Trophoblast cell (in vitro differentiated cells and primary cell): ENCODE data around the gene SOS2.

Experiments
- DNase-seq, 2 donors: peaks; one replicate each; pipeline ENCODE4 v3.0.0-alpha.2; 2016
- H2AFZ ChIP-seq: 2 replicates; pipeline ENCODE4 v1.6.1; 2013; ENCODE audit warnings: low read length, moderate library complexity, mild to moderate bottlenecking; ENCODE audit not compliant: insufficient read depth, poor library complexity
- H2AK5ac ChIP-seq: 2 replicates; pipeline ENCODE4 v1.6.1; 2013; ENCODE audit warnings: mild to moderate bottlenecking, low read length
- H2BK120ac ChIP-seq: 2 replicates; pipeline ENCODE4 v1.6.1; 2013; ENCODE audit warnings: low read length, mild to moderate bottlenecking, moderate library complexity; ENCODE audit not compliant: insufficient read depth, poor library complexity
- H2BK12ac ChIP-seq: 2 replicates; pipeline ENCODE4 v1.6.1; 2013; ENCODE audit warnings: mild to moderate bottlenecking, low read length, moderate library complexity
- H2BK5ac ChIP-seq: 2 replicates; pipeline ENCODE4 v1.6.1; 2013; ENCODE audit warnings: low read length, low read depth, moderate library complexity, mild to moderate bottlenecking; ENCODE audit not compliant: poor library complexity
- H3K14ac ChIP-seq: 2 replicates; pipeline ENCODE4 v1.6.1; 2013; ENCODE audit warnings: mild to moderate bottlenecking, low read length
- H3K18ac ChIP-seq: 2 replicates; pipeline ENCODE4 v1.6.1; 2013; ENCODE audit warnings: mild to moderate bottlenecking, low read length
- H3K23ac ChIP-seq: 2 replicates; pipeline ENCODE4 v1.6.1; 2013; ENCODE audit warnings: low read length
- H3K27ac ChIP-seq: 2 replicates; pipeline ENCODE4 v1.5.1; 2013; ENCODE audit warnings: low read depth, mild to moderate bottlenecking, inconsistent platforms, low read length, moderate library complexity
- H3K27me3 ChIP-seq: 2 replicates; pipeline ENCODE4 v1.6.1; 2013; ENCODE audit warnings: inconsistent platforms, mild to moderate bottlenecking, low read length, moderate library complexity; ENCODE audit not compliant: insufficient read depth
- H3K36me3 ChIP-seq, 2 experiments: 1 replicate in 1 of 2; 2 replicates in 1 of 2; pipeline ENCODE4 v1.6.1; 2013; ENCODE audit warnings: low read length in 2 of 2, mild to moderate bottlenecking in 2 of 2, moderate library complexity in 1 of 2; ENCODE audit not compliant: insufficient read depth in 2 of 2, control insufficient read depth in 1 of 2
- H3K4ac ChIP-seq: 2 replicates; pipeline ENCODE4 v1.6.1; 2013; ENCODE audit warnings: low read depth, mild to moderate bottlenecking, low read length, moderate library complexity
- H3K4me1 ChIP-seq, 2 experiments: 1 replicate in 1 of 2; 2 replicates in 1 of 2; pipeline ENCODE4 v1.6.1; 2013; ENCODE audit warnings: low read length in 2 of 2, mild to moderate bottlenecking in 2 of 2, moderate library complexity in 1 of 2; ENCODE audit not compliant: insufficient read depth in 2 of 2, control insufficient read depth in 1 of 2
- H3K4me2 ChIP-seq: 2 replicates; pipeline ENCODE4 v1.6.1; 2013; ENCODE audit warnings: inconsistent platforms, mild to moderate bottlenecking, low read length, moderate library complexity
- H3K4me3 ChIP-seq: 2 replicates; pipeline ENCODE4 v1.5.1; 2013; ENCODE audit warnings: mild to moderate bottlenecking, low read depth, low read length, inconsistent platforms
- H3K79me1 ChIP-seq: one replicate; pipeline ENCODE4 v1.6.1; 2013; ENCODE audit warnings: low read length
- H3K79me2 ChIP-seq: 2 replicates; pipeline ENCODE4 v1.6.1; 2013; ENCODE audit warnings: low read length, mild to moderate bottlenecking; ENCODE audit not compliant: control insufficient read depth, insufficient read depth, poor library complexity
- H3K9ac ChIP-seq: 2 replicates; pipeline ENCODE4 v1.6.1; 2013; ENCODE audit warnings: mild to moderate bottlenecking, low read length
- H3K9me3 ChIP-seq: 2 replicates; pipeline ENCODE4 v1.6.1; 2013; ENCODE audit warnings: low read depth, mild to moderate bottlenecking, control low read depth, inconsistent platforms, low read length; ENCODE audit not compliant: insufficient read depth
- H4K12ac ChIP-seq: 2 replicates; pipeline ENCODE4 v1.6.1; 2013; ENCODE audit warnings: low read depth, mild to moderate bottlenecking, low read length, moderate library complexity
- H4K8ac ChIP-seq: 2 replicates; pipeline ENCODE4 v1.6.1; 2013; ENCODE audit warnings: low read depth, mild to moderate bottlenecking, low read length, moderate library complexity
- H4K91ac ChIP-seq: one replicate; pipeline ENCODE4 v1.6.1; 2013; ENCODE audit warnings: low read depth, mild to moderate bottlenecking, low read length, moderate library complexity
- WGBS: extraction: QIAGEN DNeasy Blood & Tissue Kit; methylation state at CpG from one replicate; pipeline ENCODE4 v1.1.7; 2013; ENCODE audit warnings: missing lambda C conversion rate; ENCODE audit not compliant: insufficient read length, insufficient coverage; ENCODE audit errors: extremely low coverage; 5-methylcytosine and 5-hydroxymethylcytosine counted together

Gene SOS2

GRCh38 chr14:50148799-50149198, 82.6 kb downstream of the SOS2 start:
- H2BK12ac ChIP-seq: no peak overlapping the region
- peaks cover 11 to 14% of the 10 kb centered on the region in 2 experiments for H3K36me3 ChIP-seq
- H2BK120ac ChIP-seq: no peak overlapping the region
- peak overlapping the region; percentile 28 for H3K4me3 ChIP-seq
- H3K4me2 ChIP-seq: no peak overlapping the region
- no peaks in the 10 kb centered on the region for H3K9me3 ChIP-seq
- no peak overlapping the region for H3K27ac ChIP-seq
- no peaks in the 10 kb centered on the region for H3K27me3 ChIP-seq
- no peak overlapping the region for H4K8ac ChIP-seq
- H3K14ac ChIP-seq: no peak overlapping the region
- H3K4ac ChIP-seq: no peak overlapping the region
- no peak overlapping the region for H4K12ac ChIP-seq
- no peak overlapping the region for H2AK5ac ChIP-seq
- no peak overlapping the region for H2BK5ac ChIP-seq
- H2AFZ ChIP-seq: no peak overlapping the region
- DNase-seq: no peak
- no peaks in the 10 kb centered on the region for H3K79me2 ChIP-seq
- H3K18ac ChIP-seq: no peak overlapping the region
- H4K91ac ChIP-seq: no peak overlapping the region
- no peaks in the 10 kb centered on the region for H3K4me1 ChIP-seq
- no peak overlapping the region for H3K9ac ChIP-seq
- no peak overlapping the region for H3K23ac ChIP-seq
- no CpG with 5 or more reads among the region's 4 CpGs for WGBS
- H3K79me1 ChIP-seq: no peaks in the 10 kb centered on the region

GRCh38 chr14:50139192-50139591, 92.2 kb downstream of the SOS2 start:
- Histone ChIP-seq H3K9me3 (no peaks in the 10 kb centered on the region), H3K79me1 (no peaks in the 10 kb centered on the region), H4K91ac (no peak overlapping the region), H3K4me2 (no peak overlapping the region), H2AK5ac (no peak overlapping the region), H3K79me2 (no peaks in the 10 kb centered on the region), H3K27me3 (no peaks in the 10 kb centered on the region), H2BK5ac (no peak overlapping the region), H3K4me3 (no peak overlapping the region), H3K4me1 (no peaks in the 10 kb centered on the region), H2BK120ac (no peak overlapping the region), H2AFZ (no peak overlapping the region), H3K23ac (no peak overlapping the region), H4K12ac (no peak overlapping the region), H3K9ac (no peak overlapping the region), H3K36me3 (peaks cover 0 to 6% of the 10 kb centered on the region in 2 experiments), H3K14ac (no peak overlapping the region), H3K18ac (no peak overlapping the region), H2BK12ac (no peak overlapping the region), H3K4ac (no peak overlapping the region), H4K8ac (no peak overlapping the region), H3K27ac (no peak overlapping the region)
- DNase-seq: no peak
- no CpG with 5 or more reads among the region's 3 CpGs for WGBS

GRCh38 chr14:50127802-50128201, 103.6 kb downstream of the SOS2 start:
- Histone ChIP-seq H3K9ac (no peak overlapping the region), H2BK5ac (no peak overlapping the region), H2AFZ (no peak overlapping the region), H3K4me2 (no peak overlapping the region), H3K9me3 (no peaks in the 10 kb centered on the region), H3K23ac (no peak overlapping the region), H3K4me1 (no peaks in the 10 kb centered on the region), H3K18ac (no peak overlapping the region), H4K91ac (no peak overlapping the region), H2AK5ac (no peak overlapping the region), H3K14ac (no peak overlapping the region), H3K79me2 (no peaks in the 10 kb centered on the region), H3K4me3 (no peak overlapping the region), H3K27me3 (no peaks in the 10 kb centered on the region), H3K27ac (no peak overlapping the region), H4K8ac (no peak overlapping the region), H4K12ac (no peak overlapping the region), H2BK12ac (no peak overlapping the region), H3K4ac (no peak overlapping the region), H3K36me3 (peaks cover 8 to 10% of the 10 kb centered on the region in 2 experiments), H2BK120ac (no peak overlapping the region), H3K79me1 (no peaks in the 10 kb centered on the region)
- DNase-seq: no peak
- no CpG with 5 or more reads among the region's 2 CpGs for WGBS

- Histone ChIP-seq H3K4me1 (no peaks in the 10 kb centered on the region), H4K12ac (no peak overlapping the region), H3K4ac (no peak overlapping the region), H3K4me3 (no peak overlapping the region), H3K9me3 (no peaks in the 10 kb centered on the region), H3K4me2 (no peak overlapping the region), H2AK5ac (no peak overlapping the region), H2AFZ (no peak overlapping the region), H3K36me3 (peaks cover 6% of the 10 kb centered on the region in 2 experiments), H2BK12ac (no peak overlapping the region), H2BK120ac (no peak overlapping the region), H3K27me3 (no peaks in the 10 kb centered on the region), H3K79me2 (no peaks in the 10 kb centered on the region), H4K91ac (no peak overlapping the region), H3K9ac (no peak overlapping the region), H3K23ac (no peak overlapping the region), H3K27ac (no peak overlapping the region), H2BK5ac (no peak overlapping the region), H3K79me1 (no peaks in the 10 kb centered on the region), H3K14ac (no peak overlapping the region), H3K18ac (no peak overlapping the region), H4K8ac (no peak overlapping the region)
- no CpG with 5 or more reads among the region's 3 CpGs for WGBS
- no peak for DNase-seq
Observed at GRCh38 chr14:50123062-50123461, 108.3 kb downstream of the SOS2 start.
